Measurements from ENCODE around the gene OR8B8. TPM values are rescaled to one million over a fixed set of nuclear protein-coding genes. Genes with fewer than 3 reads are reported as not detected.
"Not testable (repeated sequence)": the region's sequence is repeated elsewhere in the genome, so short reads cannot be mapped to it uniquely, and the experiment has no call there.

The OR8B8 gene
- total RNA-seq, 1 donor from 2014 or later, result not detected

DNA sequence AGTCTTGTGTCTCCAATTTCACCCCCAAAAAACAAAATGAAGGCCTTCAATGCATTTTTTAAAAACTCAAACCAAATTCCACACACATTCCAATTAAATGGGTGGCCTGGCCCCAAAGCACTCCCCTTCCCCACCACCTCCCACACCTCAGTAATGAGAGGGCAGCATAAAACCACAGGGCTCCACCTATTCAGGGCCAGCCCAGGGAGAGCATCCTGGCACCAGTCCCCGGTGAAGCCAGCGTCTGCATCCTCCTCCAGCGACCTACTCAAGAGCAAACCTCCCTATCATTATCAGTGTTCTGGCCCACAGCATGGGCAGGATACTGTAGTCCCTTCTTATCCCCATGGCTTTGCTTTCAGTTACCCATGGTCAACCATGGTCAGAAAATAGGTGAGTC, 17.8 kb upstream of the OR8B8 start:
- TF ChIP-seq, protein P1, sequence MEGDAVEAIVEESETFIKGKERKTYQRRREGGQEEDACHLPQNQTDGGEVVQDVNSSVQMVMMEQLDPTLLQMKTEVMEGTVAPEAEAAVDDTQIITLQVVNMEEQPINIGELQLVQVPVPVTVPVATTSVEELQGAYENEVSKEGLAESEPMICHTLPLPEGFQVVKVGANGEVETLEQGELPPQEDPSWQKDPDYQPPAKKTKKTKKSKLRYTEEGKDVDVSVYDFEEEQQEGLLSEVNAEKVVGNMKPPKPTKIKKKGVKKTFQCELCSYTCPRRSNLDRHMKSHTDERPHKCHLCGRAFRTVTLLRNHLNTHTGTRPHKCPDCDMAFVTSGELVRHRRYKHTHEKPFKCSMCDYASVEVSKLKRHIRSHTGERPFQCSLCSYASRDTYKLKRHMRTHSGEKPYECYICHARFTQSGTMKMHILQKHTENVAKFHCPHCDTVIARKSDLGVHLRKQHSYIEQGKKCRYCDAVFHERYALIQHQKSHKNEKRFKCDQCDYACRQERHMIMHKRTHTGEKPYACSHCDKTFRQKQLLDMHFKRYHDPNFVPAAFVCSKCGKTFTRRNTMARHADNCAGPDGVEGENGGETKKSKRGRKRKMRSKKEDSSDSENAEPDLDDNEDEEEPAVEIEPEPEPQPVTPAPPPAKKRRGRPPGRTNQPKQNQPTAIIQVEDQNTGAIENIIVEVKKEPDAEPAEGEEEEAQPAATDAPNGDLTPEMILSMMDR (IDR thresholded peaks at IDR 0.05), result no peak

DNA sequence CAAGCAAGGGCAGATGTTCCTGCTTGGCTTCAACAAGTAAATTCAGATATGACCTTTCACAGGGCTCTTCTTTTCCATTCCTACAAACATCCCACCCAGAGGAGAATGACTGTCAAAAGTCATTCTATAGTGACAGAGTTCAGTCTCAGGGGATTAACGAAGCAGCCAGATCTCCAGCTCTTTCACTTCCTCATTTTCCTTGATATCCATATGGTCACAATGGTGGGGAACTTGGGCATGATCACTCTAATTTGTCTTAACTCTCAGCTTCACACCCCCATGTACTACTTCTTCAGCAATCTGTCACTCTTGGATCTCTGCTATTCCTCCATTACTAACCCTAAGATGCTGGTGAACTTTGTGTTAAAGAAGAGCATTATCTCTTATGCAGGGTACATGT, 15.0 kb upstream of the OR8B8 start:
- DNase-seq (no peak), ATAC-seq (no peak)
- Histone ChIP-seq H3K27ac (no peak overlapping the region), H3K36me3 (no peaks in the 10 kb centered on the region), H3K27me3 (ENCODE audit: low read depth) (no peaks in the 10 kb centered on the region), H3K9me3 (no peaks in the 10 kb centered on the region), H3K4me1 (no peaks in the 10 kb centered on the region), H3K4me3 (no peak overlapping the region)
- intact Hi-C loops (cut with DNase I), result no loop called here
- TF ChIP-seq, protein P1 (IDR thresholded peaks at IDR 0.05), result no peak

More for the DNA sequence above, 17.8 kb upstream of the OR8B8 start:
- H3K27ac ChIP-seq, result no peak overlapping the region
- intact Hi-C loops (cut with DNase I), result no loop called here
- no peaks in the 10 kb centered on the region for H3K36me3 ChIP-seq
- H3K4me1 ChIP-seq, result no peaks in the 10 kb centered on the region
- no peak for DNase-seq
- no peak overlapping the region for H3K4me3 ChIP-seq
- H3K9me3 ChIP-seq, result no peaks in the 10 kb centered on the region
- H3K27me3 ChIP-seq (ENCODE audit: low read depth), result no peaks in the 10 kb centered on the region
- no peak for ATAC-seq

DNA sequence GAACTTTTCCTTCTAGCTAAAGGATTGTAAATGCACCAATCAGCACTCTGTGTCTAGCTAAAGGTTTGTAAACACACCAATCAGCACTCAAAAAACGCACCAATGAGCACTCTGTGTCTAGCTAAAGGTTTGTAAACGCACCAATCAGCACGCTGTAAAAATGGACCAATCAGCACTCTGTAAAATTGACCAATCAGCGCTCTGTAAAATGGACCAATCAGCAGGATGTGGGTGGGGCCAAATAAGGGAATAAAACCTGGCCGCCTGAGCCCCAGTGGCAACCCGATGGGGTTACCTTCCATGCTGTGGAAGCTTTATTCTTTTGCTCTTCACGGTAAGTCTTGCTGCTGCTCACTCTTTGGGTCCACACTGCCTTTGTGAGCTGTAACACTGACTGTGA, 13.9 kb upstream of the OR8B8 start:
- DNase-seq; H3K36me3 ChIP-seq; H3K27me3 ChIP-seq (ENCODE audit: low read depth); H3K9me3 ChIP-seq; H3K4me1 ChIP-seq; intact Hi-C loops (cut with DNase I); H3K27ac ChIP-seq; ATAC-seq; H3K4me3 ChIP-seq: not testable (repeated sequence)

DNA sequence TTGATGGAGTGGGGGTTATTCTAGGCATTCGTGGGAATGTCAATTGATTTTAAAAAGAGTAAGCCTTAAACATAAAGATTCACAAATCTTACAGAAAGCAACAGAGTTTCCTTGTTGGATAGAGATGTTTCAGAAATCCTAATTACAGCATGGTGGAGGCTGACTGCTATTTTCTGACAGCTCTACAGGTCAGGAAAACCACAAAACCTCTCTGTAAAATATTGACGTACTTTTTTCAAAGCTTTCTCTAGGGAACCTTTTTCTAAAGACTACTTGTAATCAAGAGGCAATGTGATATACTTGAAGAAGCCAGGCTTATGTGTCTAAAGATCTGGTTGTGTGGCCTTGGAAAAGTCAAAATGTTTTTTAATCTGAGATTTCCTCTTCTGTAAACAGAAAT, 9.1 kb upstream of the OR8B8 start:
- H3K4me3 ChIP-seq, result no peak overlapping the region
- no peaks in the 10 kb centered on the region for H3K27me3 ChIP-seq (ENCODE audit: low read depth)
- H3K27ac ChIP-seq, result no peak overlapping the region
- H3K4me1 ChIP-seq, result no peaks in the 10 kb centered on the region
- ATAC-seq (no peak), DNase-seq (no peak)
- TF ChIP-seq, protein P1 (IDR thresholded peaks at IDR 0.05), result no peak
- no peaks in the 10 kb centered on the region for H3K9me3 ChIP-seq
- H3K36me3 ChIP-seq, result no peaks in the 10 kb centered on the region
- intact Hi-C loops (cut with DNase I), result no loop called here

DNA sequence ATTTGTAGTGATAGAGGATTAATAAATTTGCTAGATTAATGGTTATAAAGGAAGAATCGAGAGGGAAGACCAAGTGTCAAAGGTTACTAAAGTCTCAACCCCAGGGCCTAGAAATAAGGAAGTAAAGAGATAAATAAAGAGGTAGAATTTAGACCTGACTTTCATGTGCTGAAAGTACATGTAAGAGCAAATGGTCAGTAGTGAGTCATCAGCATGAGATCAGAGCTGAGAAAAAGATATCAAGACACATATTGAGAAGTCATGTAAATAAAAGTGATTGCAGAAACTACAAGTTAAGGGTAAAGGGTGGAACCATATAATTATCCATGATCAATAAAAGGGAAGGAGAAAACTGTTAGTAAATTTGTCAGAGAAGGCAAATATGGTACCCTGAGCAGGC, 1.4 kb upstream of the OR8B8 start:
- Histone ChIP-seq H3K4me3 (no peak overlapping the region), H3K27ac (no peak overlapping the region), H3K27me3 (ENCODE audit: low read depth) (no peaks in the 10 kb centered on the region), H3K36me3 (no peaks in the 10 kb centered on the region), H3K4me1 (no peaks in the 10 kb centered on the region), H3K9me3 (no peaks in the 10 kb centered on the region)
- DNase-seq (no peak), ATAC-seq (no peak)
- TF ChIP-seq, protein P1 (IDR thresholded peaks at IDR 0.05), result no peak
- intact Hi-C loops (cut with DNase I), result no loop called here

DNA sequence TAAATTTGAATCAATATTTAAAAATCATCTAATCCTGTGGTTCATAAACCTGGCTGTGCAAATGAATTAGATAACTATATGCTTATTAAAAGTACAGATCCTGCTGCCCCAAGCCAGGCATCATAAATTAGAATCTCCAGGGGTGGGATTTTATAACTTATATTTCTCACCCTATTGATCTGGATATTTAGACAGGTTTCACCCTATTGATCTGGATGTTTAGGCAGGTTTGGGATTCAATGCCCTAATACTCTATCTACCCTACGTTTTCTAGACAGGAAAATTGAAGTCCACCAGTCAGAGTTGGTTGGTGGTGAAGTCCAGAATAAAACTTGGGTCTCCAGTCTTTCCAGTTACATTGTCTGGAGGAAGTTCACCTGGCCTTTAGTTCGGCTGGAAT, 2.6 kb downstream of the OR8B8 start:
- ATAC-seq (no peak), DNase-seq (no peak)
- Histone ChIP-seq H3K27ac (no peak overlapping the region), H3K4me1 (no peaks in the 10 kb centered on the region), H3K9me3 (no peaks in the 10 kb centered on the region), H3K4me3 (no peak overlapping the region), H3K27me3 (ENCODE audit: low read depth) (peaks cover 8% of the 10 kb centered on the region), H3K36me3 (no peaks in the 10 kb centered on the region)
- TF ChIP-seq, protein P1 (IDR thresholded peaks at IDR 0.05), result no peak
- intact Hi-C loops (cut with DNase I), result no loop called here

All from lower lobe of right lung (tissue), 2 donors.